ENCODE measurements around the gene ACTL8. TPM values are rescaled to one million over a fixed set of nuclear protein-coding genes. Genes with fewer than 3 reads are reported as not detected.

The ACTL8 gene
- total RNA-seq, 1 donor, result not detected

DNA sequence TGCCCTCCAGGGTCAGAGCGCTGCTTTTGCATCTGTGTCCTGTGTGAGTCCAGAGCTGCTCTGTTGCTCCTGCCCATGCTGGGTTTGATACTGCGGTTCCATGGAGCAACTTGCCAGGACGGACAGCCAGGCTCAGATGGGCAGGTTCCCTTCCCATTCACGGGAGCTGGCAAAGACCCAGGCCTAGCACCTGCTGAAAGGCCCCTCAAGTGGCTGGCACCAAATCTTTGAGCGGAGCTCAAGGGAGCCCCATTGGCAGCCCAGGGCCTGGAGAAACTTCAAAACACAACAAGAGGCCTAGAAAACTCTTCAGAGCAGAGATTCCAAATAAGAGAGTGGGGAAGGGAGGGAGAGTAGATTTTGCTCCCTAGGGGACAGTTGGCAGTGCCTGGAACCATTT, 97.2 kb downstream of the ACTL8 start:
- no peaks in the 10 kb centered on the region for H3K27me3 ChIP-seq (ENCODE audit: insufficient read depth, low read length)
- no peaks in the 10 kb centered on the region for H3K4me1 ChIP-seq (ENCODE audit: insufficient read depth, low read length)
- no peaks in the 10 kb centered on the region for H3K9me3 ChIP-seq (ENCODE audit: low read depth, low read length)
- H3K4me3 ChIP-seq (ENCODE audit: low read length), result no peak overlapping the region

DNA sequence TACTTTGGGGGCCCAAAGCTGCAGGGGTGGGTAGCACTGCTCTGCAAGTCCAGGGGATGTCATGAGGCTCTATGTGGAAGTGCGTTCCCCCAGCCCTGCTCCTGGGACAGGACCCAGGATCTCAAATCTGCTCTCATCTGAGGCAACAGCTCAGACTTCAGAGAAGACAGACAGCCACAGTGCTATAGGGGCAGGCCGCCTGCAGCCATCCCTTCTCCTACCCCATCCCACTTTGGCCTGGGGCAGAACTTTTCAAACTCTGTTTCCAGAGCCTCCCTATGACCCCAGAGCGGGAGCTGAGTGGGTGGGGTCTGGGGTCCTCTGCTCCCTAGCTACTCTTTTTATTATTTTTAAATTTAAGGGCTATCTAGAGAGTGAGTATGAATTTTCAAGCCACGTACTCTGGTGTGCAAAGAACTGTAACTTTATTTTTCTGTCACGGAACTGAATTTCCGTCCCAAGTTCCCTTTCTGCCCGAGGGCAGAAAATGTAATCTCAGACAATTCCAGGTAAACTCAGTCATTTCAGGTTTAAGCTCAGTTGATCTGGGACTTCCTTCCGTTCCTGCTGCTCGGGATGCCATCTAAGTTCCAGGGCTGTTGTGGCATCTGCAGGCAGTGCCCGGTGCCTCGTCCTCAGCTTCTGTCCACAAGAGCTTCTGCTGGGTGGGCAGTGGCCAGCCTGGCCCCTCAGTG, 98.3 kb downstream of the ACTL8 start:
- no peaks in the 10 kb centered on the region for H3K27me3 ChIP-seq (ENCODE audit: insufficient read depth, low read length)

DNA sequence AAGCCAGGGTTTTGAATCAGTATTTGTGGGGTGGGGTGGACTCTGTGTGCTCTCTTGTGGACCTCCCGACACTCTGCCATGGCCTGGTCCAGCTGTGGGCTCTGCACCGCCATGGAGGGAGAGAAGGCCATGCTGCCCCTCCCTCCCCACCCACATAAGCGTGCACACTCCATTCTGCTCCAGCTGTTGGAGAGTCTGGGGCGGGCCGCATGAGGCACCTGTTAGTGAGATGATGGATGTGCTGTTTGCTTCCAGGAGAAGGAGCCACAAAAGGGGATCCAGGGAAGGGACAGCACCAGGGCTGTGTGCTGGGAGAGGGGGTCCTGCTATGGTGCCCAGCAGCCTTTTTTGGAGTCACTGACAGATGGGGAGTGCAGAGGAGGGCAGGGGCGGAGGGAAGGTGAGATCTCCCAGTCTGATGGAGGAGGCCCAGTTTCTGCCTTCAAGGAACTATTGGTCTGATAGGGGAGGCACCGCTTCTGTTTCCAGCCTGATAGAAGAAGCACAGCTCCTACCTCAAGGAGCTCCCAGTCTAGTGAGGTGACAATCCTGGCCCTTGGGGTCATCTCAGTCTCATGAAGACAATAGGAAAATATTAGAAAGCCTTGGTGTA, 101.5 kb downstream of the ACTL8 start:
- no peak overlapping the region for H3K4me3 ChIP-seq (ENCODE audit: low read length)

More for the DNA sequence above, 98.3 kb downstream of the ACTL8 start:
- Histone ChIP-seq H3K4me1 (ENCODE audit: insufficient read depth, low read length) (no peaks in the 10 kb centered on the region), H3K4me3 (ENCODE audit: low read length) (no peak overlapping the region), H3K9me3 (ENCODE audit: low read depth, low read length) (no peaks in the 10 kb centered on the region)

DNA sequence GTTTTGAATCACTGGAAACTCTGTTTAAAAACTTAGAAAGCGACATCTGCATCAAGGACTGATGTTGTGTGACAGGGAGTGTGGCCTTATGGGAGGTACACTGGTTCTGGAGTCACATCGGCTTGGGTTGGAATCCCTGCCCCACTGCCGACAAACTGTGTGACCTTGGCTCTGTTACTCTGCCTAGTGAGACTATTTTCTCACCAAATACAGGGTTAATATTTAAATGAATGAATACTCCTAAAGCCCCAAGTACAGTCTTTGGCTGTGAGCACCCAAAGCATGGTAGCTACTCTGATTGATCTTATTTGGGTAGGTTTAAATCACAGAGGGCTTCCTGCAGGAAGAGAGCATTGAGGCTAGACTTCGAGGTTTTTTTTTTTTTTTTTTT, 102.0 kb downstream of the ACTL8 start:
- H3K4me3 ChIP-seq (ENCODE audit: low read length), result no peak overlapping the region
- H3K27me3 ChIP-seq (ENCODE audit: insufficient read depth, low read length), result no peaks in the 10 kb centered on the region
- no peaks in the 10 kb centered on the region for H3K9me3 ChIP-seq (ENCODE audit: low read depth, low read length)
- H3K4me1 ChIP-seq (ENCODE audit: insufficient read depth, low read length), result no peaks in the 10 kb centered on the region

More for the DNA sequence above, 101.5 kb downstream of the ACTL8 start:
- H3K27me3 ChIP-seq (ENCODE audit: insufficient read depth, low read length), result no peaks in the 10 kb centered on the region
- no peaks in the 10 kb centered on the region for H3K4me1 ChIP-seq (ENCODE audit: insufficient read depth, low read length)
- H3K9me3 ChIP-seq (ENCODE audit: low read depth, low read length), result no peaks in the 10 kb centered on the region

DNA sequence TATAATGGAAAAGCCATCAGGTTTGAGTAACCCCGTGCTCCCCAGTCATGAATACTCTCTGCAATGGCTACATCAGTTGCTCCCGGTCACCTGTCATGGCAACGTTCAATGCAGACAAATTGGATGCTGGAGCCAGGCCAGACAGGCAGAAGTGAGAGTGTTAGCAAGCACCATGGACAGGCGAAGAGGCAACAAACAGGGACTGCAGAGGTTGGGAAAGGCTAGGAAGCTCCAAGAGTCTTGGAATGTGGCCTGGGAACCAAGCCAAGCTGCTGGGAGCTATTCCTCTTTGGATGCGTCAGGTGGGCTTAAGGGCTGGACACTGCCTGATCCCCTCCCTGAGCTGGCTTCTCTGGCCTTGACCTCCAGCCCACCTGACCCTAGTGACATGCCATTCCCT, 102.9 kb downstream of the ACTL8 start:
- H3K4me1 ChIP-seq (ENCODE audit: insufficient read depth, low read length), result no peaks in the 10 kb centered on the region
- H3K9me3 ChIP-seq (ENCODE audit: low read depth, low read length), result no peaks in the 10 kb centered on the region
- no peaks in the 10 kb centered on the region for H3K27me3 ChIP-seq (ENCODE audit: insufficient read depth, low read length)
- H3K4me3 ChIP-seq (ENCODE audit: low read length), result no peak overlapping the region

DNA sequence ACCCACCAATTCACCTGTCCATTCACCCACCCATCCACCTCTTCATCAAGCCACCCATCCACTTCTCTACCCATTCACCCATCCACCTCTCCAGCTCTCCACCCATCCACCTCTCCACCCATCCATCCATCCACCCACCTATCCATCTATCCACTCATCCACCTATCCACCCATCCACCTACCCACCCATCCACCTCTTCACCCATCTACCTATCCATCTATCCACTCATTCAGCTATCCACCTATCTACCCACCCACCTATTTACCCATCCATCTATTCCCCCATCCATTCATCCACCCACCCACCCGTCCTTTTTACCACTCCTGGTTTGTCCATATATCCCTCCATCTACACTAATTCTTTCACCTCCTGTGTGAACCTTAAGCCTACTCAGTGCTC, 105.7 kb downstream of the ACTL8 start:
- Histone ChIP-seq H3K4me3 (ENCODE audit: low read length) (no peak overlapping the region), H3K27me3 (ENCODE audit: insufficient read depth, low read length) (no peaks in the 10 kb centered on the region), H3K9me3 (ENCODE audit: low read depth, low read length) (no peaks in the 10 kb centered on the region), H3K4me1 (ENCODE audit: insufficient read depth, low read length) (no peaks in the 10 kb centered on the region)

DNA sequence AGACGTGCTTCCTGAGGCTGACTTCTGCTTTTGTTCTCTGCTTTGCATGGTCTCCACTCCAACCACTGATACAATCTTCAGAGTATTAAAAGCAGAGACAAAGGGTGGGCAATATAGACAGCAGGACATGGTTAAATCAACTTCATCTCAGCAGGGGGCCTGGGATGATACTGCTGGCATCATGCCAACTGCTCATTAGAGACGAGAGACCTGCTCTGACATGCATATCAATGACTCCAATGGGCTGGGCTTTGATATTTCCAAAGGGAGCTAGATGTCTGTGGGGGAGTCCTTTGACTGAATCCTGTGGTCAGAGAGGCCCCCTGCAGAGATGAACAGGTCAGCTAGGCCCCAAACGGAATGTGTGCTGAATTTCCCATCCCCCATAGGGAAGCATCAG, 106.6 kb downstream of the ACTL8 start:
- no peak overlapping the region for H3K4me3 ChIP-seq (ENCODE audit: low read length)
- no peaks in the 10 kb centered on the region for H3K9me3 ChIP-seq (ENCODE audit: low read depth, low read length)
- H3K27me3 ChIP-seq (ENCODE audit: insufficient read depth, low read length), result no peaks in the 10 kb centered on the region

DNA sequence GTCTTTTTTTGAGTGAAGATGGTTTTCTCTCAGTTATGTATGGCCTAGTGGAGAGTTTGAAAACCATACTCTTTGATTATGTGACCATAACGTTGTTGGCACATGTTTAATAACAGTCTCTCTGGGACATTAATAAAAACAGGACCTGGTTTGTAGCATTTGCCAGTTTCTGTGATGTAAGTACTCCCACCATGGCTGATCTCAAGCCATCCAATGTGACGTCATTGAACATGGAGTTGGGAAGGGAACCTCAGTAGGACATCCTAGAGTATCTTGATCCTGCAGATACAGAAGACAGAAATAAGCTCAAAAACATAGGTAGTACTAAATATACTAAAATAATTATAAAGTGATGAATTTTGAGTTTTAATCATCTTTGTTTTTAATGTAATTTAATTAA, 107.0 kb downstream of the ACTL8 start:
- Histone ChIP-seq H3K4me1 (ENCODE audit: insufficient read depth, low read length) (no peaks in the 10 kb centered on the region), H3K4me3 (ENCODE audit: low read length) (no peak overlapping the region), H3K9me3 (ENCODE audit: low read depth, low read length) (no peaks in the 10 kb centered on the region), H3K27me3 (ENCODE audit: insufficient read depth, low read length) (no peaks in the 10 kb centered on the region)

More for the DNA sequence above, 106.6 kb downstream of the ACTL8 start:
- no peaks in the 10 kb centered on the region for H3K4me1 ChIP-seq (ENCODE audit: insufficient read depth, low read length)

DNA sequence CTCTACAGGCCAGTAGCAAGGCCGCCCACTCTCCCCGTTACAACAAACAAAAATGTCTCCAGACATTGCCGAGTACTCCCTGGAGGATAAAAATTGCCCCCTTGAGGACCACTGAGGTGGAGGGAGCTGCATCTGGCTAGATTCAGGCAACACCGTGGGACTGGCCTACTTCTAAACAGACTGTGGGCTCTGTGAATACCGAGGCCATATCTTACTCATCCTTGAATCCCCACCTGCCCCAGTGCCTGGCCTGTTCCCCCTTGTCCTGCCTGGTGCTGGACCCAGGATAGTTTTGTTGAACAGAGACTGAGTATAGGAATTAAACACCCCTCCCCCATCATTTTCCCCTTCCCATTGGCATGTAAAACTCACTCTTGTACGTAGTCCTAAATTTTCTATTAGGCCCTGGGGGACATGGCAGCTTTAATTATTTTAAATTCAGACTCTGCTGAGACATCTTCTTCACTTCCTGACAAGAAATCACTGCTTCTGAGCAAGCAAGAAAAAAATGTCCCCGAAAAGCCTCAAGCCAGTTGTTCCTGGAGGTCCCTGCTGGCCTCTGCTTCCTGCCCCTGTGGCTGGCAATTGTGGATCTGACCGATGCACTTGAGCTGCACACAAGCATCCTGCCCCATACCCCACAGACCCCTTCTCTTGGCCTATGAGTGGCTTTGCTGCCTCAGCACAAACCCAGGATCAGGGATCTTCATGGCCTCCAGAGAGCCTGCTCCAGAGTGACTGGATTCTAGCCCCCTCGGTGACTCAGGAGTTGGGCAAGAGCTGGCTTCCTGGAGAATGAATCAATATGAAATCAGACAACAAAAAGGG, 111.0 kb downstream of the ACTL8 start:
- H3K4me1 ChIP-seq (ENCODE audit: insufficient read depth, low read length), result no peaks in the 10 kb centered on the region
- H3K9me3 ChIP-seq (ENCODE audit: low read depth, low read length), result no peaks in the 10 kb centered on the region
- H3K27me3 ChIP-seq (ENCODE audit: insufficient read depth, low read length), result no peaks in the 10 kb centered on the region
- no peak overlapping the region for H3K4me3 ChIP-seq (ENCODE audit: low read length)

DNA sequence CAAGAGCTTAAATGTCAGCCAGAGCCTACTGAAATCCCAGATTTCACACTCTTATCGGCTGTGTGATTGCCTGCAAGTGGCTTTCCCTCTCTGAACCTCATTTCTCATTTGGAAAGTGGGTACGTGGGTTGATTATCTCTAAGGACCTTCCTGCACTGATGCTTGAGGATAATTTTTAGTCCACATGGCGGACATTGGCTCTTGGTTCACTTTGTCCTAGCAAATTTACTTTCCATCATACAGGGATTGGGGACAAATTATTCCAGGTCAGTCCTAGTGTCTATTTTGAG, 111.6 kb downstream of the ACTL8 start:
- Histone ChIP-seq H3K4me3 (ENCODE audit: low read length) (no peak overlapping the region), H3K27me3 (ENCODE audit: insufficient read depth, low read length) (no peaks in the 10 kb centered on the region), H3K9me3 (ENCODE audit: low read depth, low read length) (no peaks in the 10 kb centered on the region), H3K4me1 (ENCODE audit: insufficient read depth, low read length) (no peaks in the 10 kb centered on the region)

DNA sequence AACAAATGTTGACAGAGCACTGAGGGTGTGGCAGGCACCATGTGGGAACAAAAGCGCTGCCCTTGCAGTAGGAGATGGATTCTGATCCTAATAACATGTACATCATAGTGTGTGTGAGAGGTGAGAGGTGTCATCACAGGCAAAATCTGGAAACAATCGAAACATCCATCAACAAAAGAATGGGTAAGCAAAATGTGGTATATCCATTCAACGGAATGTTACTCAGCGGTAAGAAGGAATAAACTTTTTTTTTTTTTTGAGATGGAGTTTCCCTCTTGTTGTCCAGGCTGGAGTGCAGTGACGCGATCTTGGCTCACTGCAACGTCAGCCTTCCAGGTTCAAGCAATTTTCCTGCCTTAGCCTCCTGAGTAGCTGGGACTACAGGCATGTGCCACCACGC, 112.3 kb downstream of the ACTL8 start:
- H3K9me3 ChIP-seq (ENCODE audit: low read depth, low read length), result no peaks in the 10 kb centered on the region
- H3K4me3 ChIP-seq (ENCODE audit: low read length), result no peak overlapping the region
- no peaks in the 10 kb centered on the region for H3K27me3 ChIP-seq (ENCODE audit: insufficient read depth, low read length)
- no peaks in the 10 kb centered on the region for H3K4me1 ChIP-seq (ENCODE audit: insufficient read depth, low read length)

DNA sequence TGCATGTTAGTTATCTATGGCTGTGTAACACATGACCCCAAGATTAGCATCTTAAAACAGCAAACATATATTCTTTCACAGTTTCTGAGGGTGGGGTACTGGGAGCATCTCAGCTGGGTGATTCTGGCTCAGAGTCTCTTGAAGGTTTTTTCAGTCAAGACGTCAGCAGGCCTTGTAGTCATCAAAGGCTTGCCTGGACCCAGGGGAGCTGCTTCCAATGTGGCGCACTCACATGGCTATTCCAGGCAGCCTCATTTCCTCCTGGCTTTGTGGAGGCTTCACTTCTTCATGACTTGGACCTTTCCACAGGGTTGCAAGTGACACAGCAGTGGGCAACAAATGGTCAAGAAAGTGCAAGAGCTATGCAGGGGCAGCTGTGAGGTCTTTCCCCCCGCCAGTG, 114.7 kb downstream of the ACTL8 start:
- Histone ChIP-seq H3K4me3 (ENCODE audit: low read length) (no peak overlapping the region), H3K9me3 (ENCODE audit: low read depth, low read length) (no peaks in the 10 kb centered on the region), H3K27me3 (ENCODE audit: insufficient read depth, low read length) (no peaks in the 10 kb centered on the region), H3K4me1 (ENCODE audit: insufficient read depth, low read length) (no peaks in the 10 kb centered on the region)

DNA sequence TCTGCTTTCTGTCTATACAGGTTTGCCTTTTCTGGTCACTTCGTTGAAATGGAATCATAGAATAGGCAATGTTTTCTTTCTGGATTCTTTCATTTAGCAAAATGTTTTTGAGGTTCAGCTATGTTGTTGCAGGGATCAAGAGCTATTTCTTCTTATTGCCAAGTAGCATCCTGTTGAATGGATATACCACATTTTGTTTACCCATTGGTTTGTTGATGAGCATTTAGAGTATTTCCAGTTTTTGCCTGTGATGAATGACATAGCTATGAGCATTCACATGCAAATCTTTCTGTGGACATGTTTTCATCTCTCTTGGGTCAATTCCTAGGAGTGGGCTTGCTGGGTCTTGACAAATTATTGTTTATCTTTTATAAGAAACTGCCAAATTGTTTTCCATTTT, 115.5 kb downstream of the ACTL8 start:
- Histone ChIP-seq H3K4me3 (ENCODE audit: low read length) (no peak overlapping the region), H3K9me3 (ENCODE audit: low read depth, low read length) (no peaks in the 10 kb centered on the region), H3K4me1 (ENCODE audit: insufficient read depth, low read length) (no peaks in the 10 kb centered on the region), H3K27me3 (ENCODE audit: insufficient read depth, low read length) (no peaks in the 10 kb centered on the region)

DNA sequence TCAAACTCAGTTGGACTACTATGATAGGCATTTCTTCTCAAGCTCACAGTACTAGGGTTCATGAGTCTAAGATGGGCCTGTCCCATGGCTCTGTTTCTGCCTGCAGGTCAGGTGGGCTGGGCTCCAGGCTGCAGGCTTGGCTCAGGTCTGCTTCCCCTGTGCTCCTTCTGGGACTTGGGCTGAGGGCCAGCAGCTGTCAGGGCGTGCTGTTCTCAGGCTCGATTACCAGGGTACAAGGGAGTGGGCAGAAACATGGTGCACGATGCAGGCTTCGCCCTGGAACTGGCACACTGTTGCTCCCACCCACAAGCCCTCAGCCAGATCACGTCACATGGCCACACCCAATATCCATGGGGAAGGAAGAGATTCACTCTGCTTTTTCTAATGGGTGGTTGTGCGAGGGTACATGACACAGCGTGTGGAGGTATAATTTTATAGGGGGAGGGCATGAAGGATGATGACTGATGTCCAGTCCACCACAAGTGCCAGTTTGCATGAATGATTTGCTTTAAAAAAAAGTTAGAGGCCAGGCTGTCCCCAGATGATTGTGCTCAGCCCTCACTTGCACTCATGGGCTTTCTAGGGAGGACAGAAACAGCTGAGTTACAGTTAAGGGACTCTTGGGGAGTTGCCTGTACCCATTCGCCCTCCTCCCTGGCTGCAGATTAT, 118.0 kb downstream of the ACTL8 start:
- H3K4me3 ChIP-seq (ENCODE audit: low read length), result no peak overlapping the region
- no peaks in the 10 kb centered on the region for H3K27me3 ChIP-seq (ENCODE audit: insufficient read depth, low read length)
- no peaks in the 10 kb centered on the region for H3K9me3 ChIP-seq (ENCODE audit: low read depth, low read length)
- no peaks in the 10 kb centered on the region for H3K4me1 ChIP-seq (ENCODE audit: insufficient read depth, low read length)

DNA sequence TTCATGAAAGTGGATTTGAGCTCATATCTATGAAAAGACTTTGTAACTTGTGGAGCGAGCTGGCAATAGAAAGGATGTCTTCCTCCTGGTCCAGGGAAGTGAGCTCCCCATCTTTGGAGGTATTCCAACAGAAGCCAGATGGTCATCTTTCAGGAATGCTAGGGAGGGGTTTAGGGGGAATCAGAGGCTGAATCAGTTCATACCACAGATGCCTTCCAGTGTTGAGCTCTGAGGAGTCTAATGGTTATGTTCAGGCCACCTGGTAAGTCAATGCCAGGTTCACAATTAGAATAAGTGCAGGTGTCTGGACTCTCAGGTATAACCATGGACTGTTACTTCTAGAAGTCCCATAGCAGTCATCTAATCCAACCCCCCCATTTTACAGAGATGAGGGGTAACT, 119.1 kb downstream of the ACTL8 start:
- Histone ChIP-seq H3K4me3 (ENCODE audit: low read length) (no peak overlapping the region), H3K27me3 (ENCODE audit: insufficient read depth, low read length) (no peaks in the 10 kb centered on the region), H3K4me1 (ENCODE audit: insufficient read depth, low read length) (no peaks in the 10 kb centered on the region), H3K9me3 (ENCODE audit: low read depth, low read length) (no peaks in the 10 kb centered on the region)

All from mononuclear cell (primary cell).